Stimulated activated CD4-positive, alpha-beta T cell treated with anti-CD3 and anti-CD28 coated beads, Interleukin-12 subunit alpha, Interleukin-12 subunit beta, amount 100 ng/mL, for 4 hours (primary cell): ENCODE data around the gene CENPQ.

Source experiments
- DNase-seq: peaks from one replicate; pipeline ENCODE4 v3.0.0-alpha.2; 2020

The CENPQ gene

GRCh38 chr6:49506569-49507111 lies 43.5 kb downstream of the CENPQ start:
- no peak for DNase-seq

DNA sequence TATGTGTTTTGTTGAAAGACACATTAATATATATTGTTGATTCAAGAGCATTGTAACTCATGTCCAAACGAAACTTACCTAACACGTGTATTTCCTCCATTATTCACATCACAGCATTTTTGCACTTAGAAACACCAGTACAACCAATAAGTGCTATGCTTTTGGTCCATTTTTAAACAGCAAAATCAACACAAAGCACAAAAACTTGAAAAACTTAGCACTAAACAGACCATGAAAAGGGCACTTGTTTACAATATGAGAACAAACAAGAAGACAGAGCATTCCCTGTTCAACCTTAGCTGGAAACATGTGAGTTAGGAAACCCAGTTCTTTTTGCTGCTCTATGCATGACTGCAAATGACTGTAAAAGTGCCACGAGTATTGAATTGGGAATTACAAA lies 46.2 kb downstream of the CENPQ start:
- DNase-seq: no peak

DNA sequence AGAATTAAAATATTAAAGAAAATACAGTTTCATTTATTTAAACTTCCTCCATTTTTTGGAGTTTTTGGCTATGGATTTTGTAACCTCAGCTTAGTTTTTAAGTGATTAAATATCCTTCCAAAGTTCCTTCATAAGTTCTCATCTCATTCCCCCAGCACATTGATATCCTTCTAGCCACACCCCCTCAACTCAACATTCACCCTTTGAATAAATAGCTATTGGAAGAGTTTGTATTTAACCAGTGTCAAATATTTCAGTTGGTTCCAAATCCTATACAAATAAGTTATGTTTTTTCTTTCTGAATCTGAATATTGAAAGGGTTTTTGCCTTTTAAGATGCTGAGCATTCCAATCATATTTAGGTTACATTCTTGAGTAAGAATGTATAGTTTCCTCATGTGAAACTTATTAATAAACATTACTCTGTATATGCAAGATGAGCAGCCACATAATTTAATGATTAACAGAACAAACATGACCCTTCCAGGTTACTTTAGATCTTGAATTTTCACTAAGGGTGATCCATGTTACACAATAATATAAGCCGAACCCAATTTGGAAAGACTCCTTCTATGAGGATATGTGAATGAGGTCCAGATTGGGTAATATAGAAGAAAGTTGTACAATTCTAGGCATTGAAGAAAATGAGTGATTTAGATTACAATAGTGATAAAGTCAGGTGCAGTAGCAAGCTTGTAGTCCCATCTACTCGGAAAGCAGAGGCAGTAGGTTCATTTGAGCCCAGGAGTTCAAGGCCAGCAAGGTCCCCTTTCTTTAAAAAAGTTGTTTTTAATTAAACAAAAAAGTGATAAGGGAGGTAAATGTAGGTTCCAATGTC lies 50.2 kb downstream of the CENPQ start:
- no peak for DNase-seq

GRCh38 chr6:49514571-49515484 lies 51.7 kb downstream of the CENPQ start:
- no peak for DNase-seq

GRCh38 chr6:49515485-49516146 lies 52.4 kb downstream of the CENPQ start:
- no peak for DNase-seq

DNA sequence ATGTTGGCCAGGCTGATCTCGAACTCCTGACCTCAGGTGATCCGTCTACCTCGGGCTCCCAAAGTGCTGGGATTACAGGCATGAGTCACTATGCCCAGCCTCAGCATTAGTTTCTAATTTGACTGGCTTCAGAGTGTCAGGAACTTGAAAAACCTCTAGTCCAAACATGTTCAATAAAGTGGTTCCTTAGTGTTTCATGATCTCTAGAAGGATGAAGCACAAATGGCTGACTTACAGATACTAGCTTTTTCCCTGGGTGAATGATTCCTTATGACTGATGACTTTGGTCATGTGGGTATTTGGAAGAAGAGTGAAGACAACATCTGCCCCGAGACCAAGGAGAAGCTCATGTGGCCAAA lies 53.0 kb downstream of the CENPQ start:
- DNase-seq: no peak

GRCh38 chr6:49517919-49518318 lies 54.7 kb downstream of the CENPQ start:
- no peak for DNase-seq

- DNase-seq: no peak
Observed at GRCh38 chr6:49519660-49520059, 56.5 kb downstream of the CENPQ start.

GRCh38 chr6:49522710-49523593 lies 59.8 kb downstream of the CENPQ start:
- no peak for DNase-seq

DNA sequence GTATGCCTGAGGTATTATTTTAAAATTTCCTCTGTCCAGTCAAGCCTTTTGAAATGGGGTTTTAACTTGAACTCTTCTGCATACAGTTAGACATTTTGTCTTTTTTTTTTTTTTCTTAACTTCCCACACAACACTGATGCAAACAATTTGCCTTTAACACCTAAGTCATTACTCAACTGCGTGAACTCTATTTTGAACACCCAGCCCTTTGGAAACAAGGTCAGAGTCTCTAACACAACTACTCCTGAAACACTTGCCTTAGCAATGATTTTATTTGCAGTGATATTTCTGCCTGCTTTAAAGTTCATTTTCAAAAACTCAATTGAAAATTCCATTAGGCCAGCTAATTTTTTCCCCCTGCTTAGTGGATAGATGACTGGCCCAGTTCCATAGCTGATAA lies 60.7 kb downstream of the CENPQ start:
- no peak for DNase-seq

GRCh38 chr6:49524541-49524940 lies 61.4 kb downstream of the CENPQ start:
- DNase-seq: no peak

- no peak for DNase-seq
Observed at GRCh38 chr6:49526598-49526997, 63.4 kb downstream of the CENPQ start.

GRCh38 chr6:49527320-49527719 lies 64.2 kb downstream of the CENPQ start:
- no peak for DNase-seq

DNA sequence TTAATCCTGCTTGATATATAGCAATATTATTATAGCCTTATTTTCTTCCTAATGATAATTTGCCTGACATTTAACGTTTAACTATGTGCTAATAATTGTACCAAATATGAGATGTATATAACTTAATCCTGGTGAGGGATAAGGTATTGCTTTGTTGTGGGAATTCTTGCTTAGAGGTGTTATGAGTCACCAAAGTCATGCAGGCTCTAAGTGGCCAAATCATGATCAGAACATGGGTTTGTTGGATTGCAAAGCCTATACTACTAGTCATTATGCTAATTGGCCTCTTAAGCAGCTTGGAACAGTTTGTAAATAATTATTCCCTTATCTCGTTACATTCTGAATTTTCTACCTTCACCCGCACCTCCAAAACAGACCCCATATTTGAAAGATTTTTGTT lies 65.4 kb downstream of the CENPQ start:
- no peak for DNase-seq

GRCh38 chr6:49530141-49530776 lies 67.1 kb downstream of the CENPQ start:
- no peak for DNase-seq

DNA sequence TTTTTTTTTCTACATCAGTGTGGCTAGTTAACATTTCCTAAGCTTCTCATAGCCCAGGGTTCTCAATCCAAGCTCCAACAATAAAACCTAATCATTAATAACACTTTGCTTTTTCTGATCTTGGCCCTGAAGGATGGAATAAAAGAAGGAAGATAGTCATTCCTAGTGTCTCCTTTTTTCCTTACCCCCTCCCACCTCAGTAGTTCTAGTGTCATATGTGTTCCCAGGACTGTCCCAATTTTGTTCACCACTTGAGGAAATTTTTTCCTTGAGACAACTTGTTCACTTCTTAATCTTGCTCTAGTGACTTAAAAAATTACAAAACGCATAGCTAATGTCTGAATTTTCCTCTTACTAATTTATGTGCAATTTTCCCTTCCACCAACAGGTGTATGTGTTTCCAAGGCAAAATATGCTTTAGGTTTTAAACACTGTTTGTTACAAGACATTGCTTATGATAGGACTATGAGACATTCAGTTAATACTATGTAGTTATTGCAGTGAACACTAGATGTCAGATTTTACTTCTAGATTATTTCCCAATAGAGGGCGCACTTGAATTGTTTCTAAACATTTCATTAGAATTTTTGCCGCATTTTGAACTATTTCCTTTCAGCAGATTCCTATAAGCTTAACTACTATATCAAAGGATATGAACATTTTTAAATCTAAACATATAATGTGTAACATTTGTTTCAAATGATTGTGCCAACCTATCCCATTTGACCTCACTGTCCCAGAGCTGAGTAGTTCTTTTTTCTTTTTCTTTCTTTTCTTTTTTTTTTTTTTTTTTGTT lies 68.8 kb downstream of the CENPQ start:
- no peak for DNase-seq

GRCh38 chr6:49535795-49536194 lies 72.6 kb downstream of the CENPQ start:
- DNase-seq: no peak

DNA sequence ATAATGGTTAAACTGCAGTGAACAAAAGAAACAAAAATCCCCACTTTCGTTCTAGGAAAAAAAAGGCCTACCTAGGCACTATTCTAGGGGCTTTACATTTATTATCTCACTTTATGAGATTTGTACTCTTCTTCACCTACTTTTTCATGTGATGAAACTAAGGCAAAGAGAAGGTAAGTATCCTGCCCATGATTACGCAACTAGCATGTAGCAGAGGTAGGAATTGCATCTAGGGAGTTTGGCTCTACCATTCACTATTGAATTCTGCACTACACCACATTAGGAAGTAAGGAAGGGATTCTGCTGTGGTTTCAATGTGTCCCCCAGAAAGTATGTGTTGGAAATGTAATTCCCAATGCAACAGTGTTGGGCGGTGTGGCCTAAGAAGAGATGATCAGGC lies 75.9 kb downstream of the CENPQ start:
- DNase-seq: no peak

- DNase-seq: no peak
Observed at GRCh38 chr6:49540614-49541013, 77.4 kb downstream of the CENPQ start.

DNA sequence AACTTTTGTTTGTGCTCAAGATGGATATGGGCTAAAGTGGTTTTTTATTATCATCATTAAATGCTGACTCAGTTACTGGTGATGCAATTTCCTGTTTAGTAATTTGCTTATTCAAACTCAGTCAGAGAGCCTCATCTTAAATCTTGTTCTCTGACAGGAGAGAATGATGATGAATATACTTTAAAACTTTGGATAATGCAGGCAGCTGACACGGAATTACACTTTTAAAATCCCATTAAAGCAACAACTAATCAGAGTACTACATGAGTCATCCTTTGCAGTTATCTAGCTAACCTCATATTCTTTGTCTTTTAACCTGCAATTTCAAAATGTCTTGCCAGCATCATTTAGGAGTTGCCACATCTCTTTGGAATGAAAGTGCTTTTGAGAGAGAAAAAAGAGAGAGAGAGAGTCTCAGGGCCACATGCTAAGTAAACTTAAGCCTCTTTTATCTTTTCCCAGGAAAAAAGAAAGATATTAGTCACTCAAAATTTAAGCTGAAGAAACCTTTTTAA lies 78.1 kb downstream of the CENPQ start:
- DNase-seq: no peak

DNA sequence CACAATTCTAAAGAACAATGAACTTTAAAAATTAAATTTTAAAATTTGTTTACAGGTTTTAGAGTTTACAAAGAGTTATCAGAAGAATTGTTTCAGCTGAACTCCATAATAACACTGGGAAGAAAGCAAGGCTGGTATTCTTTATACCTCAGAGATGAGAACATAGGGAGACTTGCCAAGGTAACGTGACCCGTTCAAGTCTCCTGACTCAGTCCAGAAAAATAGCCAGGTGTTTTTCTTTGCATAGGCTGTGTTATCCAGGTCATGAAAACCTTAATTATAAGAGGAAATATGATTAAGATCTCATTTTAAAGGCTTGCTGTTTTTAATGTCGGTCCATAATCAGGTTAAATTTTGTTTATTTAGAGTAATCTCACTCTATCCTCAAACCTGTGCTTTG lies 78.8 kb downstream of the CENPQ start:
- DNase-seq: no peak
